GM21381 (cell line): ENCODE data around the gene PSMA8.
"Not testable (repeated sequence)": the region's sequence is repeated elsewhere in the genome, so short reads cannot be mapped to it uniquely, and the experiment has no call there.

Source experiments
- ATAC-seq: cut with Tn5 transposase; IDR thresholded peaks from one replicate; pipeline ENCODE4 v1.9.1; 2021; ENCODE audit warnings: mild to moderate bottlenecking, moderate library complexity; ENCODE audit not compliant: unreplicated experiment

The PSMA8 gene

DNA sequence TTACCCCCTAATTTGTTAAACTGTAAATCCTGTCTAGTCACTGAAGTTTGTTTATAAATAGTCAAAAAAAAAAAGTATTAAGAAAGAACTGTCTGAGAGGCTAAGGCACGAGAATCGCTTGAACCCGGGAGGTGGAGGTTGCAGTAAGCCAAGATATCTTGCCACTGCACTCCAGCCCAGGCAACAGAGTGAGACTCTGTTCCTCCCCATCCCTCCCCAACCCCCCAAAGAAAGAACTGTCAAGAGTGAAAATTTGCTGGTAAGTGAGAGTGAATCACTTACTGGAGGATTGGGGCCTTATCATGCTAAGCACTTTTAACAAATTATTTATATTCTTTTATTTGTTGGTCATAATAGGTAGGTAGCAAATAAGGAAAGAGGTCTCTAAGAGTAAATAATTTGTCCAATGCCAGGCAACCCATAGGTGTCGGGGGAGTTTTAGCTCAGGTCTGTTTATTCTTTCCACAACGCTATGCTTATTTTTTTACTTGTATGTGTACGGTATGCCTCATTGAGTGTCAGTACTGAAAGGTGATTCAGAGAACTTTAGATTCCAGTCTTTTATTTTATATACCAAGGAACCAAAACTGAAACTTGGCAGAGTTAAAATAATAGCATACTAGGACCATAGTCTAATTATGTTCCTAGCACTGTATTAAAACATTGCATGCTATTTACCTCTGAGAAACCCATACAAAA is 95.0 kb downstream of the PSMA8 start:
- ATAC-seq: no peak

DNA sequence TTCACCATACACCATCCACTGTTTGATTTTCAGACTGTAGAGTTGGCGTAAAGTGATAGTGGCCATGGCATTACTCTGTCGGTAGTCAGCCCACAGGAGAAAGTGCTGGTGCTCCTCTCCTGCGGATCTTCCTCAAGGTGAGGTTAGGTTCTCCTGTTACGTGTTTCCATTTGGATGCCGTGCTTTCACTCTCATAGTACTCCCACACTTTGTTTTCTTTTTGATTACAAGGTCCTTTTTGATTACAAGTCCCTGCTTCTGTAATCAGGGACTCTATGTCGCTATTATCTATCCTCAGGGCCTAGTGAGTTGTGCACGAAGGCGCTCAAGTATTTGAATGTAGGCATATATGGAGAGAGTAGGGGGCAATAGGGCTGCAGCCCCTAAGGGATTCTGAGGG is 96.8 kb downstream of the PSMA8 start:
- ATAC-seq: no peak

DNA sequence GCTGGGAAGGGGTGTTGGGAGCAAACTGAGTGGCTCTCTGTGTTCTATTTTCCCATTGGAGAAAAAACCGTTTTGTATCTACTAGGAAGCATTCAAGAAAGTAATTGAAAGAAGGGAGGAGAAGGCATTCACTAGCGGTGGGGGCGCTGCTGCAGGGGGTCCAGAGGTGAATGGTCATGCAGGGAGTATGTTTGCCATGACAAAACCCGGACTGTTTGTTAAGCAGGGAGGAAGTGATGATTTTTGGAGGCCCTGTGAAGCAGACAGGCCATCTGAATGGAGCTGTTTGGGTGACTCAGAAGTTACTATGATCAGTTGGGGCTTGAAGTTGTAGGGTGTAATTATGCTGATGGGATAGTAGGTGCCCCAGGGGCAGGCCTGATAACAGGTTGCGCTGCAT is 99.5 kb downstream of the PSMA8 start:
- ATAC-seq: no peak

DNA sequence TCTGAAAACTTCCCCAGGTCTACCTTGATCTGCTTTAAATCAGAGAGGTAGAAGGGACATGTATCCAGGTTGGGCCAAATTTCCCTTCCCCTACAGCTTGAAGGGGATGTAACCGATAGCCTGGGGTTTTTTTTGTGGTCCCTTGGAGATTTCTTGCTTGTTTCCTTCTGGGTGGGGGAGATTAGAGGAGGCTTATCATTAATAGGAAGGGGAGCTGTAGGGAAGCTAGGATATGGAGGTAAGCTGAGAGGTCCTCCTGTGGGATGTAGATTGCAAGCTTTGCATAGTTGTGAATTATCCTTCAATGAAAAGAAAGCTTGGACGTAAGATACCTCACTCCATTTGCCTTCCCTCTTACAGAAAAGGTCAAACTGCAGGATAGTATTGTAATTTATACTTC is 103.7 kb downstream of the PSMA8 start:
- ATAC-seq: not testable (repeated sequence)

DNA sequence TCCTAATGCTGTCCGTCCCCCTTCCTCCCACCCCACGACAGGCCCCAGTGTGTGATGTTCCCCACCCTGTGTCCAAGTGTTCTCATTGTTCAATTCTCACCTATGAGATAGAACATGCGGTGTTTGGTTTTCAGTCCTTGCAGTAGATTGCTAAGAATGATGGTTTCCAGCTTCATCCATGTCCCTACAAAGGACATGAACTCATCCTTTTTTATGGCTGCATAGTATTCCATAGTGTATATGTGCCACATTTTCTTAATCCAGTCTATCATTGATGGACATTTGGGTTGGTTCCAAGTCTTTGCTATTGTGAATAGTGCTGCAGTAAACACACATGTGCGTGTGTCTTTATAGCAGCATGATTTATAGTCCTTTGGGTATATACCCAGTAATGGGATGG is 105.0 kb downstream of the PSMA8 start:
- not testable (repeated sequence) for ATAC-seq

DNA sequence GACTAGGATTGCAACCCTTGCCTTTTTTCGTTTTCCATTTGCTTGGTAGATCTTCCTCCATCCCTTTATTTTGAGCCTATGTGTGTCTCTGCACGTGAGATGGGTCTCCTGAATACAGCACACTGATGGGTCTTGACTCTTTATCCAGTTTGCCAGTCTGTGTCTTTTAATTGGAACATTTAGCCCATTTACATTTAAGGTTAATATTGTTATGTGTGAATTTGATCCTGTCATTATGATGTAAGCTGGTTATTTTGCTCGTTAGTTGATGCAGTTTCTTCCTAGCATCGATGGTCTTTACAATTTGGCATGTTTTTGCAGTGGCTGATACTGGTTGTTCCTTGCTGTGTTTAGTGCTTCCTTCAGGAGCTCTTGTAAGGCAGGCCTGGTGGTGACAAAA is 108.7 kb downstream of the PSMA8 start:
- not testable (repeated sequence) for ATAC-seq
